ENCODE data around the gene TRNAU1AP. TPM values are rescaled to one million over a fixed set of nuclear protein-coding genes. Genes with fewer than 3 reads are reported as not detected.
"Not testable (repeated sequence)": the region's sequence is repeated elsewhere in the genome, so short reads cannot be mapped to it uniquely, and the experiment has no call there.

Gene TRNAU1AP
- total RNA-seq, 4 donors from 2014 or later: 18.5 to 25.0 (median 21.8) TPM

- peaks cover 0 to 40% of the 10 kb centered on the region in 2 donors for H3K36me3 ChIP-seq
- WGBS, 2 donors (ENCODE audit: low coverage in 1 of 2): 80% methylated on average over 6 of the region's 6 CpGs; no CpG with 5 or more reads in 1 of the 2 donors
- H3K27ac ChIP-seq: no peak overlapping the region
- H3K4me3 ChIP-seq: no peak overlapping the region
- no peaks in the 10 kb centered on the region for H3K4me1 ChIP-seq
- no peaks in the 10 kb centered on the region for H3K9me3 ChIP-seq
- no peak for ATAC-seq
- TF ChIP-seq, protein P1, sequence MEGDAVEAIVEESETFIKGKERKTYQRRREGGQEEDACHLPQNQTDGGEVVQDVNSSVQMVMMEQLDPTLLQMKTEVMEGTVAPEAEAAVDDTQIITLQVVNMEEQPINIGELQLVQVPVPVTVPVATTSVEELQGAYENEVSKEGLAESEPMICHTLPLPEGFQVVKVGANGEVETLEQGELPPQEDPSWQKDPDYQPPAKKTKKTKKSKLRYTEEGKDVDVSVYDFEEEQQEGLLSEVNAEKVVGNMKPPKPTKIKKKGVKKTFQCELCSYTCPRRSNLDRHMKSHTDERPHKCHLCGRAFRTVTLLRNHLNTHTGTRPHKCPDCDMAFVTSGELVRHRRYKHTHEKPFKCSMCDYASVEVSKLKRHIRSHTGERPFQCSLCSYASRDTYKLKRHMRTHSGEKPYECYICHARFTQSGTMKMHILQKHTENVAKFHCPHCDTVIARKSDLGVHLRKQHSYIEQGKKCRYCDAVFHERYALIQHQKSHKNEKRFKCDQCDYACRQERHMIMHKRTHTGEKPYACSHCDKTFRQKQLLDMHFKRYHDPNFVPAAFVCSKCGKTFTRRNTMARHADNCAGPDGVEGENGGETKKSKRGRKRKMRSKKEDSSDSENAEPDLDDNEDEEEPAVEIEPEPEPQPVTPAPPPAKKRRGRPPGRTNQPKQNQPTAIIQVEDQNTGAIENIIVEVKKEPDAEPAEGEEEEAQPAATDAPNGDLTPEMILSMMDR (IDR thresholded peaks at IDR 0.05): no peak
- TF ChIP-seq POLR2AphosphoS5 (IDR thresholded peaks at IDR 0.05): no peak
- no peak for TF ChIP-seq POLR2A (IDR thresholded peaks at IDR 0.05)
- TF ChIP-seq EP300 (IDR thresholded peaks at IDR 0.05): no peak
- H3K27me3 ChIP-seq: no peaks in the 10 kb centered on the region
Observed at GRCh38 chr1:28538286-28538685, 14.6 kb upstream of the TRNAU1AP start.

DNA sequence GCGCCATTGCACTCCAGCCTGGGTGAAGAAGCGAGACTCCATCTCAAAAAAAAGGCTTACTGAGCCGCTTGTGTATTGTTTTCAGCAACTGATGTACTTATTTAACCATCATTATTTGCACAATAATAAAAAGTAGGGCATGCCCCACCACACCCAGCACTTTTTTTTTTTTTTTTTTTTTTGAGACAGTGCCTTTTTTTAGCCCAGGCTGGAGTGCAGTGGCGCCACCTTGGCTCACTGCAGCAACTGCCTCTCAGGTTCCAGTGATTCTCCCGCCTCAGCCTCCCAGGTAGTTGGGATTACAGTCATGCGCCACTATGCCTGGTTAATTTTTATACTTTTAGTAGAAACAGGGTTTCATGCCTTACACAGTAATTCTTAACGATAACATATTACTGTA lies 12.2 kb upstream of the TRNAU1AP start:
- no peaks in the 10 kb centered on the region for H3K9me3 ChIP-seq
- peaks cover 0 to 27% of the 10 kb centered on the region in 2 donors for H3K36me3 ChIP-seq
- no peak overlapping the region for H3K4me3 ChIP-seq
- no peaks in the 10 kb centered on the region for H3K4me1 ChIP-seq
- WGBS, 2 donors (ENCODE audit: low coverage in 1 of 2): 92 to 100% methylated on average over 4 to 5 of the region's 7 CpGs
- H3K27me3 ChIP-seq: no peaks in the 10 kb centered on the region
- no peak overlapping the region for H3K27ac ChIP-seq
- no peak for ATAC-seq
- TF ChIP-seq POLR2AphosphoS5 (IDR thresholded peaks at IDR 0.05) (no peak), POLR2A (IDR thresholded peaks at IDR 0.05) (no peak), EP300 (IDR thresholded peaks at IDR 0.05) (no peak)
- TF ChIP-seq, protein P1 (IDR thresholded peaks at IDR 0.05): no peak

- not testable (repeated sequence) for H3K9me3 ChIP-seq, H3K4me3 ChIP-seq, H3K4me1 ChIP-seq, ATAC-seq, H3K27ac ChIP-seq, H3K27me3 ChIP-seq
- peaks cover 0 to 18% of the 10 kb centered on the region in 2 donors for H3K36me3 ChIP-seq
- WGBS, 2 donors (ENCODE audit: low coverage in 1 of 2): 83 to 96% methylated on average over 5 to 7 of the region's 8 CpGs
Observed at GRCh38 chr1:28541414-28542015, 11.4 kb upstream of the TRNAU1AP start.

- Histone ChIP-seq H3K27me3 (no peaks in the 10 kb centered on the region), H3K4me1 (no peaks in the 10 kb centered on the region), H3K4me3 (no peak overlapping the region), H3K36me3 (no peaks in the 10 kb centered on the region), H3K27ac (no peak overlapping the region), H3K9me3 (no peaks in the 10 kb centered on the region)
- no peak for ATAC-seq
- WGBS, 2 donors (ENCODE audit: low coverage in 1 of 2): 75 to 96% methylated on average over 3 to 4 of the region's 4 CpGs
- TF ChIP-seq, protein P1 (IDR thresholded peaks at IDR 0.05): no peak
- TF ChIP-seq POLR2A (IDR thresholded peaks at IDR 0.05) (no peak), EP300 (IDR thresholded peaks at IDR 0.05) (no peak), POLR2AphosphoS5 (IDR thresholded peaks at IDR 0.05) (no peak)
Observed at GRCh38 chr1:28545246-28545628, 7.6 kb upstream of the TRNAU1AP start.

DNA sequence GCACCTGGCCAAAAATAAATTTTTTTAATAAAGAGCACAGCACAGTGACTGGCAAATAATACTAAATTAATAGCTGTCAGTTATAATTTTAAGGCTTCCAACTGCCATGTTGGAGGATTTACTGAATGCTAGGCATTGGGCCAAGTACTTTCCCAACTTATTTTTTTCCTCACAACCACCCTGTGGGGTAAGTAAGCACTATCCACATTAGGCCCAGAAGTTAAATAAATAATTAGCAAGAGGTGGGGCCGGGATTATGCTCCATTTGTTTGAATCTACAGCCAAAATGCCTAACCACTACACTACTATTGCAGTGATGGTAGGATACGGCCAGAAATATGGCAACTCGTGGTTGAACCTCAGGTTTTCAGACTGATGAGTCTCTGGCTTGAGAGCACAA lies 4.6 kb upstream of the TRNAU1AP start:
- Histone ChIP-seq H3K27me3 (no peaks in the 10 kb centered on the region), H3K4me1 (peaks cover 0 to 7% (median 0%) of the 10 kb centered on the region in 3 donors), H3K9me3 (no peaks in the 10 kb centered on the region), H3K4me3 (no peak overlapping the region), H3K27ac (no peak overlapping the region), H3K36me3 (no peaks in the 10 kb centered on the region)
- no peak for ATAC-seq
- TF ChIP-seq, protein P1 (IDR thresholded peaks at IDR 0.05): no peak
- TF ChIP-seq POLR2AphosphoS5 (IDR thresholded peaks at IDR 0.05) (no peak), POLR2A (IDR thresholded peaks at IDR 0.05) (no peak), EP300 (IDR thresholded peaks at IDR 0.05) (no peak)
- 71 to 75% methylated on average over 1 to 3 of the region's 3 CpGs for whole genome bisulfite sequencing, 2 donors (ENCODE audit: low coverage in 1 of 2)

All from gastroesophageal sphincter (tissue), 4 donors.